Upper lobe of left lung (tissue), 6 donors: ENCODE results near the gene TLR9. TPM values are rescaled to one million over a fixed set of nuclear protein-coding genes. Genes with fewer than 3 reads are reported as not detected.
A peak's percentile ranks its signal among the peaks of the same experiment; 100 is the strongest.

Experiments
- ATAC-seq, 2 donors: fragments of 200-7000 bp; cut with Tn5 transposase; one replicate each; pipeline ENCODE4 v1.9.1; 2022; ENCODE audit warnings: mild to moderate bottlenecking in 2 of 2, moderate library complexity in 2 of 2; ENCODE audit not compliant: low FRiP score in 2 of 2
- DNase-seq, 2 donors: peaks; one replicate each; pipeline ENCODE4 v3.0.0-alpha.2; 2019 to 2020
- H3K27ac ChIP-seq, 4 donors: fragments of 200-600 bp; sonication (generic); one replicate each; pipeline ENCODE4 v1.5.1; 2016 to 2019
- H3K27me3 ChIP-seq, 4 donors: fragments of 200-600 bp; sonication (generic); one replicate each; pipeline ENCODE4 v1.5.1; 2017 to 2019
- H3K36me3 ChIP-seq, 4 donors: fragments of 200-600 bp; sonication (generic); one replicate each; pipeline ENCODE4 v1.5.1; 2016 to 2019
- H3K4me1 ChIP-seq, 4 donors: fragments of 200-600 bp; sonication (generic); one replicate each; pipeline ENCODE4 v1.5.1; 2018 to 2019
- H3K4me3 ChIP-seq, 4 donors: fragments of 200-600 bp; sonication (generic); one replicate each; pipeline ENCODE4 v1.5.1; 2017 to 2019; ENCODE audit warnings: mild to moderate bottlenecking in 2 of 4, moderate library complexity in 1 of 4
- H3K9me3 ChIP-seq, 4 donors: fragments of 200-600 bp; sonication (generic); one replicate each; pipeline ENCODE4 v1.5.1; 2018 to 2019
- EP300 ChIP-seq, 4 donors: sonication (generic); formaldehyde crosslinking; IDR thresholded peaks; one replicate each; pipeline ENCODE4 v1.5.1; 2017; ENCODE audit warnings: antibody characterized with exemption in 4 of 4, control low read depth in 2 of 4
- POLR2A ChIP-seq, 4 donors: fragments of 450-650 bp; IDR thresholded peaks; one replicate each; pipeline ENCODE4 v1.5.1; 2016 to 2017; ENCODE audit warnings: antibody characterized with exemption in 4 of 4, mild to moderate bottlenecking in 2 of 4
- POLR2AphosphoS5 ChIP-seq, 2 donors: sonication (generic); formaldehyde crosslinking; IDR thresholded peaks; one replicate each; pipeline ENCODE4 v1.5.1; 2017; ENCODE audit warnings: antibody characterized with exemption in 2 of 2
- WGBS, 2 donors: methylation state at CpG; one replicate each; pipeline ENCODE4 v1.1.5; 2017 to 2018; 5-methylcytosine and 5-hydroxymethylcytosine counted together
- total RNA-seq, 6 donors: library from RNA; depleted of rRNA in 4 of 6; stranded (reverse); fragments of >200 nt in 4 of 6; gene quantifications; one replicate each; pipeline versions ENCODE4 v1.1.0 to v1.2.1, GENCODE V29; 2016 to 2021
- TF ChIP-seq, protein P1 (sequence below), 6 experiments: fragments of 450-650 bp in 4 of 6; fragments of 200-600 bp in 2 of 6; sonication (generic) in 2 of 6; IDR thresholded peaks; one replicate each; pipeline ENCODE4 v1.5.1; 2016 to 2019; ENCODE audit warnings: antibody characterized with exemption in 6 of 6
- donor health status: DM: no; HTN: no; CAD: no; lungs with moderate emphysema.
- donor health status: DM: no; HTN: yes; CAD: no; lungs with severe emphysema.

Gene TLR9
- total RNA-seq, 6 donors from 2014 or later: 0.29 to 1.1 TPM; not detected in 4

DNA sequence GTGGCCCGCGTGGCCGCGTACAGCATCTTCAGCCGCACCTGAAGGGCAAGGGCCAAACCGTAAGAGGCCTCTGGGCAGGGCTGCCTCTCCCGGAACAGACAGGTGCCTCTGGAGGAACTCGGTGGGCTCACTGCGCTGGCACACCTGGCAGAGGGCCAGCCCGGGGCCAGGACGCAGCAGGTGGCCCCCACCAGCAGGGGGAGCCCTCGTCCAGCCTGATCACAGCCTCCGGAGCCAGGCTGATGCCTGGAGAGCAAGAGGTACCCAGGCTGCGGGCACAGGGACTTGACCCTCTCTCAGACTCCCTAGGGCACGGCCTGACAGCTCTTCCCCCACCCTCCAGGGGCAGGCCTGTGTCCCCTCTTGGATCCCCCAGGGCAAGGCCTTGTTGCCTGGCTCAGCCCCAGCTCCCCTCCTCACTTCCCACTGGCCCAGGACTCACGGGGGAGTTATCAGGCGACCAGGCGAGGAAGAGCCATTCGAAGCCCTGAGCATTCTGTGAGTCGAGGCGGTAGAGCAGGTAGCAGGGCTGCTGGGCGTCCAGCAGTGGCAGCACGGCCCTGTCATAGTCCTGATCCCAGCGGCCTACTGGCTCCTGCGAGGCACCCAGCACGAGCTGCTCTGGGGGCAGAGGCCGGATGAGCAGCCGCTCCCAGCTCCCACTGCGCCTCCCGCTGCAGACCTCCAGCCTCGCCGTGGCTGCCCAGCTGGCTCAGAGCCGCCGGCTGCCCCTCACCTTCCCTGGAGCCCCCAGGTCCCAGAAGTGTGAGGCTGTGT is 6.2 kb upstream of the TLR9 start:
- TF ChIP-seq POLR2AphosphoS5 (IDR thresholded peaks at IDR 0.05): peak in 1 of 2 donors; percentile 76
- TF ChIP-seq, protein P1, sequence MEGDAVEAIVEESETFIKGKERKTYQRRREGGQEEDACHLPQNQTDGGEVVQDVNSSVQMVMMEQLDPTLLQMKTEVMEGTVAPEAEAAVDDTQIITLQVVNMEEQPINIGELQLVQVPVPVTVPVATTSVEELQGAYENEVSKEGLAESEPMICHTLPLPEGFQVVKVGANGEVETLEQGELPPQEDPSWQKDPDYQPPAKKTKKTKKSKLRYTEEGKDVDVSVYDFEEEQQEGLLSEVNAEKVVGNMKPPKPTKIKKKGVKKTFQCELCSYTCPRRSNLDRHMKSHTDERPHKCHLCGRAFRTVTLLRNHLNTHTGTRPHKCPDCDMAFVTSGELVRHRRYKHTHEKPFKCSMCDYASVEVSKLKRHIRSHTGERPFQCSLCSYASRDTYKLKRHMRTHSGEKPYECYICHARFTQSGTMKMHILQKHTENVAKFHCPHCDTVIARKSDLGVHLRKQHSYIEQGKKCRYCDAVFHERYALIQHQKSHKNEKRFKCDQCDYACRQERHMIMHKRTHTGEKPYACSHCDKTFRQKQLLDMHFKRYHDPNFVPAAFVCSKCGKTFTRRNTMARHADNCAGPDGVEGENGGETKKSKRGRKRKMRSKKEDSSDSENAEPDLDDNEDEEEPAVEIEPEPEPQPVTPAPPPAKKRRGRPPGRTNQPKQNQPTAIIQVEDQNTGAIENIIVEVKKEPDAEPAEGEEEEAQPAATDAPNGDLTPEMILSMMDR (IDR thresholded peaks at IDR 0.05): peak; percentile 93 to 96 (median 95)
- no peak for TF ChIP-seq EP300 (IDR thresholded peaks at IDR 0.05)
- H3K36me3 ChIP-seq: peaks cover 21 to 74% (median 59%) of the 10 kb centered on the region in 4 donors
- peaks cover 5 to 25% (median 16%) of the 10 kb centered on the region in 4 donors for H3K4me1 ChIP-seq
- H3K9me3 ChIP-seq: no peaks in the 10 kb centered on the region
- ATAC-seq (peak; percentile 73), DNase-seq (peak; percentile 83 to 93)
- 54 to 67% methylated on average over 12 to 34 of the region's 34 CpGs for WGBS, 2 donors
- H3K27me3 ChIP-seq: no peaks in the 10 kb centered on the region
- H3K27ac ChIP-seq: peak overlapping the region in 2 of 4 donors; percentile 15 to 23
- no peak overlapping the region for H3K4me3 ChIP-seq

DNA sequence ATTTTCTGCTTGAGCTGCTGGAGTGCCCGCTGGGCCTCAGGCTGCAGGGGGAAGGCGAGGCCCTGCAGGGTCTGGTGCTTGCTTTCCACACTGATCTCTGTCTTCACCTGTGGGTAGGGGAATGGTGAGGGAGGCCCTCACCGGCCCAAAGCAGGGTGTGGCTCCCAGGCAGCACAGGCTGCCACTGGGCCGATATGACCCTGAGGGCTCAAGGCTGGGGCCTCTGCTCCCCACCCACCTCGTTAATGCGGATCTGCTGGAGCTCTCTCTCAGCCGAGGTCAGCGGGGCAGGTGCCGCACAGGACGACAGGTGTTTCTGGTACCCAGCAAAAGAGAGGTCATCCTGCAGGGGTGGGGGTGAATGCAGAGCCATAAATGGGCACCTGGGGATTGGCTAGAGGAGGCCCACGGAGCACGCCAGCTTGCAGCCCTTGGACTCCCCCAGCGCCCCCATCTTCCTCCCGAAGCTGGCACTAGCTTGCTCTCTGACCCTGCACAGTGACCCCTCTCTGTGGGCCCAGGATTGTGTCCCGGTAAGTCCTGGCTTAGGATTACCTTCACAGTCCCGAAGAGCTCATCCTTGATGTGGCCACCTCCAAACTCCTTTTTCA is 5.5 kb upstream of the TLR9 start:
- DNase-seq: no peak
- Histone ChIP-seq H3K4me3 (no peak overlapping the region), H3K9me3 (no peaks in the 10 kb centered on the region), H3K27ac (peak overlapping the region in 1 of 4 donors; percentile 23), H3K27me3 (no peaks in the 10 kb centered on the region), H3K4me1 (peaks cover 0 to 18% (median 10%) of the 10 kb centered on the region in 4 donors), H3K36me3 (peaks cover 21 to 74% (median 59%) of the 10 kb centered on the region in 4 donors)
- no peak for ATAC-seq
- TF ChIP-seq, protein P1 (IDR thresholded peaks at IDR 0.05): no peak
- TF ChIP-seq EP300 (IDR thresholded peaks at IDR 0.05): no peak
- no peak for TF ChIP-seq POLR2AphosphoS5 (IDR thresholded peaks at IDR 0.05)
- TF ChIP-seq POLR2A (IDR thresholded peaks at IDR 0.05): no peak
- WGBS, 2 donors: 91 to 97% methylated on average over 6 to 16 of the region's 16 CpGs

DNA sequence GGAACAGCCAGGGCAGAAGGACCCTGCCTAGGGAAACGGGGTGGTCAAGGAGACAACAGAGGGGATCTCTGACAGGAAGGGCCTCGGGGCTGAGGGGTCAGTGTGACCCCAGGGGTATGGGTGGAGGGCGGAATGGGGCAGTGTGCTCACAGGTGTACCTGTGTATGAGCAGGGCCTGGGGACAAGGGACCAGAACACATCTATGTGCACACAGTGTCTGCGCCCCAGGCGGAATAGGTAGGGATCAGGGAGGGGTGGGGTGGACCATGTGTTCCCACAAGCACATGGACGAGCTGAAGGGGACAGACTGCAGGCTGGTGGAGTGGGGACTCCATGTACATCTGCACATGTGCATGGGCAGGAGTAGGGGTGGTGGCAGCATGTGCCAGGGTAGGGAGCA is 5.0 kb upstream of the TLR9 start:
- 94 to 95% methylated on average over 6 of the region's 6 CpGs for WGBS, 2 donors
- Histone ChIP-seq H3K9me3 (no peaks in the 10 kb centered on the region), H3K36me3 (peaks cover 21 to 74% (median 59%) of the 10 kb centered on the region in 4 donors)

DNA sequence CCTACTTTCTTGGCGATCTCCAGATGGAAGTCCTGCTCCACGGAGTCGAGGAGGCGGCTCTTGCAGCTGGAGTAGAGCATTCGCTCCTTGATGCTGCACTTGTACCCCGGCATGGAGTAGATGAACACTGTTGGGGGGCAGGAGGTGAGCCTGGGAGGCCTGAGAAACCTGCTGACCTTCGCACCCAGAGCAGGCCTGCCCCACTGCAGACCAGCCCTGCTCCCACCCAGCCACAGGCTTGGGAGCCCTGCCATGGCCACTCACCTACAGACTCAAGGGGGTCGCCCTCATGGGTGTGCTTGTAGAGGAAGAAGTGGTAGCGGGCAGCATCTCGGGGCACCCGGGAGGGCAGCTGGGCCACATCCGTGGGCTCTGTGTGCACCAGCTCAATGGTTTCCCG is 4.2 kb upstream of the TLR9 start:
- H3K36me3 ChIP-seq: peaks cover 21 to 68% (median 56%) of the 10 kb centered on the region in 4 donors
- H3K9me3 ChIP-seq: no peaks in the 10 kb centered on the region
- H3K4me3 ChIP-seq: no peak overlapping the region
- H3K4me1 ChIP-seq: peaks cover 0 to 13% (median 4%) of the 10 kb centered on the region in 4 donors
- no peak for ATAC-seq
- 90% methylated on average over 10 of the region's 13 CpGs; no CpG with 5 or more reads in 1 of the 2 donors for WGBS, 2 donors
- TF ChIP-seq POLR2AphosphoS5 (IDR thresholded peaks at IDR 0.05) (no peak), EP300 (IDR thresholded peaks at IDR 0.05) (no peak), POLR2A (IDR thresholded peaks at IDR 0.05) (no peak)
- TF ChIP-seq, protein P1 (IDR thresholded peaks at IDR 0.05): no peak
- H3K27me3 ChIP-seq: no peaks in the 10 kb centered on the region
- H3K27ac ChIP-seq: no peak overlapping the region
- peak in 1 of 2 donors; percentile 19 for DNase-seq

More for the DNA sequence above, 5.0 kb upstream of the TLR9 start:
- ATAC-seq (no peak), DNase-seq (peak in 1 of 2 donors; percentile 16)
- TF ChIP-seq POLR2A (IDR thresholded peaks at IDR 0.05): no peak
- TF ChIP-seq, protein P1 (IDR thresholded peaks at IDR 0.05): no peak
- TF ChIP-seq POLR2AphosphoS5 (IDR thresholded peaks at IDR 0.05): no peak
- no peak for TF ChIP-seq EP300 (IDR thresholded peaks at IDR 0.05)
- no peak overlapping the region for H3K27ac ChIP-seq
- H3K27me3 ChIP-seq: no peaks in the 10 kb centered on the region
- H3K4me3 ChIP-seq: no peak overlapping the region
- H3K4me1 ChIP-seq: peaks cover 0 to 13% (median 5%) of the 10 kb centered on the region in 4 donors
